ENCODE measurements around the gene WDR11.

WDR11 gene

GRCh38 chr10:120806081-120806480 lies 45.1 kb upstream of the WDR11 start:
- H3K27me3 ChIP-seq (ENCODE audit: insufficient read depth, poor library complexity, severe bottlenecking) = peaks cover 10% of the 10 kb centered on the region
- no peak for TF ChIP-seq CTCF (IDR thresholded peaks at IDR 0.05; ENCODE audit: poor library complexity, severe bottlenecking)
- ATAC-seq (ENCODE audit: low read depth) = no peak

GRCh38 chr10:120810298-120810697 lies 40.9 kb upstream of the WDR11 start:
- H3K9me3 ChIP-seq (ENCODE audit: severe bottlenecking) = no peaks in the 10 kb centered on the region
- no peak overlapping the region for H3K4me3 ChIP-seq (ENCODE audit: severe bottlenecking)
- H3K27ac ChIP-seq (ENCODE audit: poor library complexity, severe bottlenecking) = no peak overlapping the region
- H3K4me1 ChIP-seq (ENCODE audit: insufficient read depth, poor library complexity, severe bottlenecking) = no peaks in the 10 kb centered on the region
- no peak for ATAC-seq (ENCODE audit: low read depth)
- H3K27me3 ChIP-seq (ENCODE audit: insufficient read depth, poor library complexity, severe bottlenecking) = peaks cover 10% of the 10 kb centered on the region
- TF ChIP-seq CTCF (IDR thresholded peaks at IDR 0.05; ENCODE audit: poor library complexity, severe bottlenecking) = no peak
- DNase-seq (ENCODE audit: low spot score) = no peak
- H3K36me3 ChIP-seq (ENCODE audit: low read depth) = no peaks in the 10 kb centered on the region

More at GRCh38 chr10:120806081-120806480, 45.1 kb upstream of the WDR11 start:
- Histone ChIP-seq H3K9me3 (ENCODE audit: severe bottlenecking) (no peaks in the 10 kb centered on the region), H3K27ac (ENCODE audit: poor library complexity, severe bottlenecking) (no peak overlapping the region), H3K36me3 (ENCODE audit: low read depth) (no peaks in the 10 kb centered on the region), H3K4me3 (ENCODE audit: severe bottlenecking) (no peak overlapping the region), H3K4me1 (ENCODE audit: insufficient read depth, poor library complexity, severe bottlenecking) (no peaks in the 10 kb centered on the region)
- no peak for DNase-seq (ENCODE audit: low spot score)

GRCh38 chr10:120813085-120813484 lies 38.1 kb upstream of the WDR11 start:
- ATAC-seq (ENCODE audit: low read depth) = no peak
- no peaks in the 10 kb centered on the region for H3K36me3 ChIP-seq (ENCODE audit: low read depth)
- no peak overlapping the region for H3K4me3 ChIP-seq (ENCODE audit: severe bottlenecking)
- H3K9me3 ChIP-seq (ENCODE audit: severe bottlenecking) = no peaks in the 10 kb centered on the region
- no peak for TF ChIP-seq CTCF (IDR thresholded peaks at IDR 0.05; ENCODE audit: poor library complexity, severe bottlenecking)
- no peaks in the 10 kb centered on the region for H3K4me1 ChIP-seq (ENCODE audit: insufficient read depth, poor library complexity, severe bottlenecking)
- peaks cover 11% of the 10 kb centered on the region for H3K27me3 ChIP-seq (ENCODE audit: insufficient read depth, poor library complexity, severe bottlenecking)
- no peak overlapping the region for H3K27ac ChIP-seq (ENCODE audit: poor library complexity, severe bottlenecking)
- no peak for DNase-seq (ENCODE audit: low spot score)

- DNase-seq (ENCODE audit: low spot score) (no peak), ATAC-seq (ENCODE audit: low read depth) (no peak)
- Histone ChIP-seq H3K27me3 (ENCODE audit: insufficient read depth, poor library complexity, severe bottlenecking) (peaks cover 3% of the 10 kb centered on the region), H3K4me1 (ENCODE audit: insufficient read depth, poor library complexity, severe bottlenecking) (no peaks in the 10 kb centered on the region), H3K36me3 (ENCODE audit: low read depth) (no peaks in the 10 kb centered on the region), H3K4me3 (ENCODE audit: severe bottlenecking) (no peak overlapping the region), H3K9me3 (ENCODE audit: severe bottlenecking) (no peaks in the 10 kb centered on the region), H3K27ac (ENCODE audit: poor library complexity, severe bottlenecking) (no peak overlapping the region)
- TF ChIP-seq CTCF (IDR thresholded peaks at IDR 0.05; ENCODE audit: poor library complexity, severe bottlenecking) = no peak
Measured at GRCh38 chr10:120818301-120818700, 32.9 kb upstream of the WDR11 start.

- H3K9me3 ChIP-seq (ENCODE audit: severe bottlenecking) = no peaks in the 10 kb centered on the region
- H3K4me3 ChIP-seq (ENCODE audit: severe bottlenecking) = no peak overlapping the region
- peaks cover 3% of the 10 kb centered on the region for H3K27me3 ChIP-seq (ENCODE audit: insufficient read depth, poor library complexity, severe bottlenecking)
- no peaks in the 10 kb centered on the region for H3K4me1 ChIP-seq (ENCODE audit: insufficient read depth, poor library complexity, severe bottlenecking)
- no peaks in the 10 kb centered on the region for H3K36me3 ChIP-seq (ENCODE audit: low read depth)
- TF ChIP-seq CTCF (IDR thresholded peaks at IDR 0.05; ENCODE audit: poor library complexity, severe bottlenecking) = no peak
- H3K27ac ChIP-seq (ENCODE audit: poor library complexity, severe bottlenecking) = no peak overlapping the region
- no peak for DNase-seq (ENCODE audit: low spot score)
- ATAC-seq (ENCODE audit: low read depth) = no peak
Measured at GRCh38 chr10:120819366-120819765, 31.8 kb upstream of the WDR11 start.

Measured in RWPE2 (cell line).